Endothelial cell of umbilical vein (primary cell): Measurements from ENCODE around the gene LARGE1. TPM values are rescaled to one million over a fixed set of nuclear protein-coding genes. Genes with fewer than 3 reads are reported as not detected.

Source experiments
- BruUV-seq: library from RNA; stranded (reverse); fragments of 400-500 nt; replicated peaks from 2 replicates; lab custom pipeline; 2021; lab: Mats Ljungman, UMichigan
- CTCF ChIA-PET: fragments of 300-600, 350-600 bp; sonication (Branson Sonifier 250); formaldehyde crosslinking; loops from one replicate; lab custom pipeline; 2021; ENCODE audit warnings: antibody characterized with exemption, inconsistent platforms; lab: Charles Lee
- POLR2A ChIA-PET: fragments of 300-600, 350-600 bp; sonication (Branson Sonifier 250); formaldehyde crosslinking; loops from one replicate; lab custom pipeline; 2021; ENCODE audit warnings: antibody characterized with exemption, inconsistent platforms; lab: Charles Lee
- DNase-seq: peaks from one replicate; pipeline ENCODE4 v3.0.0-alpha.2; 2011; ENCODE audit warnings: low read depth, low spot score
- FAIRE-seq: peaks from 2 replicates; lab custom pipeline; 2011; peaks lifted over from hg19 to GRCh38; lab: Jason Lieb, UNC
- H2AFZ ChIP-seq: 2 replicates; pipeline ENCODE4 v1.6.0; 2012; ENCODE audit warnings: low read depth, low read length, control low read depth, inconsistent platforms
- H3K27ac ChIP-seq: 2 replicates; pipeline ENCODE4 v1.5.1; 2011; ENCODE audit warnings: low read depth, mild to moderate bottlenecking, control low read depth, low read length, moderate library complexity; ENCODE audit not compliant: insufficient read depth
- H3K27me3 ChIP-seq, 2 experiments: 2 replicates each; pipeline versions ENCODE4 v1.6.0 to v1.6.1; 2011; ENCODE audit warnings: low read length in 2 of 2, mixed read lengths in 1 of 2; ENCODE audit not compliant: control insufficient read depth in 2 of 2, insufficient read depth in 2 of 2
- H3K36me3 ChIP-seq, 2 experiments: 2 replicates in 1 of 2; 3 replicates in 1 of 2; pipeline ENCODE4 v1.5.1; 2011; ENCODE audit warnings: low read length in 2 of 2, mild to moderate bottlenecking in 1 of 2, moderate library complexity in 1 of 2; ENCODE audit not compliant: control insufficient read depth in 2 of 2, insufficient read depth in 2 of 2; ENCODE audit errors: extremely low read depth in 1 of 2
- H3K4me1 ChIP-seq: 3 replicates; pipeline ENCODE4 v1.5.1; 2011; ENCODE audit warnings: mild to moderate bottlenecking, low read length; ENCODE audit not compliant: control insufficient read depth, insufficient read depth; ENCODE audit errors: extremely low read depth
- H3K4me2 ChIP-seq: 2 replicates; pipeline ENCODE4 v1.6.1; 2011; ENCODE audit warnings: low read length, control low read depth, mixed read lengths; ENCODE audit not compliant: insufficient read depth
- H3K4me3 ChIP-seq, 3 experiments: fragments of 200-600 bp in 1 of 3; sonication (generic), shearing (Covaris generic) in 1 of 3; replicated peaks in 1 of 3; 2 replicates each; pipeline ENCODE4 v1.5.1; 2011 to 2016; ENCODE audit warnings: control low read depth in 3 of 3, low read length in 3 of 3, mild to moderate bottlenecking in 2 of 3, inconsistent platforms in 1 of 3, low read depth in 1 of 3, moderate library complexity in 1 of 3; ENCODE audit not compliant: insufficient read depth in 1 of 3
- H3K79me2 ChIP-seq: 2 replicates; pipeline ENCODE4 v1.6.0; 2012; ENCODE audit warnings: low read length, inconsistent platforms; ENCODE audit not compliant: control insufficient read depth, insufficient read depth
- H3K9ac ChIP-seq: replicated peaks from 2 replicates; pipeline ENCODE3; 2011; ENCODE audit warnings: low read length, control low read depth; ENCODE audit not compliant: insufficient read depth; ENCODE audit errors: extremely low read depth
- H3K9me1 ChIP-seq: replicated peaks from 3 replicates; pipeline ENCODE4 v1.6.0; 2011; ENCODE audit warnings: mild to moderate bottlenecking, low read length; ENCODE audit not compliant: control insufficient read depth, insufficient read depth; ENCODE audit errors: extremely low read depth
- H3K9me3 ChIP-seq: replicated peaks from 2 replicates; pipeline ENCODE4 v1.5.1; 2012; ENCODE audit warnings: low read length, inconsistent platforms; ENCODE audit not compliant: control insufficient read depth, insufficient read depth
- H4K20me1 ChIP-seq: replicated peaks from 2 replicates; pipeline ENCODE3; 2011; ENCODE audit warnings: mild to moderate bottlenecking, low read length; ENCODE audit not compliant: control insufficient read depth, insufficient read depth; ENCODE audit errors: extremely low read depth
- EZH2 ChIP-seq: IDR thresholded peaks from 2 replicates; pipeline ENCODE4 v1.6.1; 2012; ENCODE audit warnings: borderline replicate concordance, low read depth, mild to moderate bottlenecking, moderate library complexity, low read length, inconsistent platforms; ENCODE audit not compliant: severe bottlenecking
- GATA2 ChIP-seq: IDR thresholded peaks from 2 replicates; pipeline ENCODE4 v1.7.0; 2011; ENCODE audit warnings: low read depth, mild to moderate bottlenecking, moderate library complexity, mixed read lengths, low read length; ENCODE audit not compliant: insufficient read length, insufficient read depth
- JUN ChIP-seq: IDR thresholded peaks from 2 replicates; pipeline ENCODE4 v1.6.1; 2011; ENCODE audit warnings: borderline replicate concordance, low read depth; ENCODE audit not compliant: insufficient read length, insufficient read depth
- MYC ChIP-seq: IDR thresholded peaks from one replicate; pipeline ENCODE4 v1.6.1; 2011; ENCODE audit warnings: mild to moderate bottlenecking, low read depth, low read length
- POLR2AphosphoS5 ChIP-seq: IDR thresholded peaks from 2 replicates; pipeline ENCODE4 v1.6.1; 2012; ENCODE audit warnings: low read depth, mild to moderate bottlenecking, control low read depth, low read length, moderate library complexity; ENCODE audit not compliant: insufficient read depth
- dilution Hi-C: fragments of 300-500 bp; cut with MboI; formaldehyde crosslinking; loops from one replicate; pipeline ENCODE4 v1.15.0; 2019; ENCODE audit warnings: low sequenced_read_pairs; ENCODE audit not compliant: extremely low pct_ligation_motif_present
- intact Hi-C: fragments of 100-400 bp; cut with micrococcal nuclease; formaldehyde crosslinking; loops from one replicate; pipeline ENCODE4 v1.10.0; 2022
- polyA plus RNA-seq, 4 experiments: library from polyadenylated mRNA; depleted of rRNA in 3 of 4; stranded (reverse) in 3 of 4; unstranded in 1 of 4; fragments of >200 nt; gene quantifications; 2 replicates each; pipeline versions ENCODE4 v1.2.1 to v1.2.3, GENCODE V29; 2011 to 2012; ENCODE audit warnings: missing spikeins in 1 of 4
- total RNA-seq: library from RNA; stranded (reverse); gene quantifications from 2 replicates; pipeline ENCODE4 v1.2.3, GENCODE V29; 2021

LARGE1 gene
- total and polyA plus RNA-seq, 2 donors (not counting 3 experiments of a cell fraction or from before 2014, with no cell fraction given) = 0.95 to 4.4 TPM

GRCh38 chr22:33450756-33451155 is 469.5 kb downstream of the LARGE1 start:
- H3K4me3 ChIP-seq = no peak overlapping the region
- H3K27ac ChIP-seq = no peak overlapping the region
- H3K27me3 ChIP-seq = no peaks in the 10 kb centered on the region
- dilution Hi-C loops = no loop called here
- POLR2A ChIA-PET = no interaction called here
- H3K4me1 ChIP-seq = no peaks in the 10 kb centered on the region
- no peaks in the 10 kb centered on the region for H3K79me2 ChIP-seq
- no peaks in the 10 kb centered on the region for H4K20me1 ChIP-seq
- H3K4me2 ChIP-seq = no peak overlapping the region
- no peaks in the 10 kb centered on the region for H3K9me1 ChIP-seq
- FAIRE-seq (no peak), DNase-seq (no peak)
- peaks cover 12% of the 10 kb centered on the region for H3K9me3 ChIP-seq
- TF ChIP-seq POLR2AphosphoS5 = no peak
- no peak for TF ChIP-seq EZH2
- intact Hi-C loops = no loop called here
- no peak overlapping the region for H3K9ac ChIP-seq
- H2AFZ ChIP-seq = no peak overlapping the region
- CTCF ChIA-PET = no interaction called here
- no TSS peak for BruUV-seq
- no peaks in the 10 kb centered on the region for H3K36me3 ChIP-seq

DNA sequence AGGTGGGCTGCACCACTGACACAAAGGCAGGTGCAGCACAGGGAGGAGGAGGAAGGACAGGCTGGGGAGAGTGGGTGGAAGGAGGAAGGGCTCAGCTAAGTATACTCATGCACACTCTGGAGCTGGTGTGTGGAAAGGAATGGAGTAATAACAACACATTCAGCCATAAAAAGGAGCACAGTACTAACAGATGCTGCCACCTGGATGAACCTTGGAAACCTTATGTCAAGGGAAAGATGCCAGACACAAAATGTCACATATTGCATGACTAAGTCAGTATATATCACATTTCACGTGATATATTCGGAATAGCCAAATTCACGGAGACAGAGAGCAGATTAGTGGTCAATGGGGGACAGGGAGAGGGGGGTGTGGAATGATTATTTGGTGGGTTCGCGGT is 472.5 kb downstream of the LARGE1 start:
- no peaks in the 10 kb centered on the region for H3K27me3 ChIP-seq
- BruUV-seq = no TSS peak
- no peak overlapping the region for H3K9ac ChIP-seq
- no peaks in the 10 kb centered on the region for H3K36me3 ChIP-seq
- dilution Hi-C loops = no loop called here
- H3K27ac ChIP-seq = no peak overlapping the region
- no peak for DNase-seq
- no peaks in the 10 kb centered on the region for H3K79me2 ChIP-seq
- peaks cover 9% of the 10 kb centered on the region for H3K9me3 ChIP-seq
- intact Hi-C loops = no loop called here
- H2AFZ ChIP-seq = no peak overlapping the region
- no peak overlapping the region for H3K4me3 ChIP-seq
- no peaks in the 10 kb centered on the region for H4K20me1 ChIP-seq
- no peaks in the 10 kb centered on the region for H3K9me1 ChIP-seq
- H3K4me2 ChIP-seq = no peak overlapping the region
- H3K4me1 ChIP-seq = no peaks in the 10 kb centered on the region
- ChIA-PET CTCF (no interaction called here), POLR2A (no interaction called here)
- no peak for FAIRE-seq
- TF ChIP-seq JUN (no peak), GATA2 (no peak), MYC (no peak), EZH2 (no peak)
